Measurements from ENCODE around the gene GRIN2B. TPM values are rescaled to one million over a fixed set of nuclear protein-coding genes. Genes with fewer than 3 reads are reported as not detected.

The GRIN2B gene
- total and polyA plus RNA-seq, 2 donors (not counting 1 experiment from before 2014, with no cell fraction given), result under 0.01 TPM; not detected in 1

DNA sequence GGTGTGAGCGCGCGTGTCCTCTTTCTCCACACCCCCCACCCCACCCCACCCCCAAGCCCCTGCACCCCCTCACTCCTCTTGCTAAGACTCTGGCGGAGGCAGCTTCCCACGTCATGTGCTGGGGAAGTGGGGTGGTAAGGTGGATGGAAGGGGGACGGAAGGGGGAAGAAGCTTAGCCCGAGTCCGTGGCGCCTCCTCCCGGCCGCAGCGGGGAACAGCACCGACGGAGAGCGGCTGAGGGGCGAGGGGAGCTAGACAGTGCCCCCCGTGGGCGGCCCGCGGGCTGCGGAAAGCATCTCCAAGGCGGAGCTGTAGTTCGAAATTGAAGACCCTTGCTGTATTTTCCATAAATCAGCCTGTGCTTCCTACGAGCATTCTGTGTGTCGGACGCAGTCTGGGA lies 588 bp upstream of the GRIN2B start:
- H2AFZ ChIP-seq (ENCODE audit: low read length), result no peak overlapping the region
- TF ChIP-seq, protein P1, sequence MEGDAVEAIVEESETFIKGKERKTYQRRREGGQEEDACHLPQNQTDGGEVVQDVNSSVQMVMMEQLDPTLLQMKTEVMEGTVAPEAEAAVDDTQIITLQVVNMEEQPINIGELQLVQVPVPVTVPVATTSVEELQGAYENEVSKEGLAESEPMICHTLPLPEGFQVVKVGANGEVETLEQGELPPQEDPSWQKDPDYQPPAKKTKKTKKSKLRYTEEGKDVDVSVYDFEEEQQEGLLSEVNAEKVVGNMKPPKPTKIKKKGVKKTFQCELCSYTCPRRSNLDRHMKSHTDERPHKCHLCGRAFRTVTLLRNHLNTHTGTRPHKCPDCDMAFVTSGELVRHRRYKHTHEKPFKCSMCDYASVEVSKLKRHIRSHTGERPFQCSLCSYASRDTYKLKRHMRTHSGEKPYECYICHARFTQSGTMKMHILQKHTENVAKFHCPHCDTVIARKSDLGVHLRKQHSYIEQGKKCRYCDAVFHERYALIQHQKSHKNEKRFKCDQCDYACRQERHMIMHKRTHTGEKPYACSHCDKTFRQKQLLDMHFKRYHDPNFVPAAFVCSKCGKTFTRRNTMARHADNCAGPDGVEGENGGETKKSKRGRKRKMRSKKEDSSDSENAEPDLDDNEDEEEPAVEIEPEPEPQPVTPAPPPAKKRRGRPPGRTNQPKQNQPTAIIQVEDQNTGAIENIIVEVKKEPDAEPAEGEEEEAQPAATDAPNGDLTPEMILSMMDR (conservative IDR thresholded peaks at IDR 0.05 in 1 of 2, IDR thresholded peaks at IDR 0.05 in 1 of 2; ENCODE audit: low read depth in 1 of 2, low read length in 2 of 2), result peak in 1 of 2 donors; percentile 0
- no peak for TF ChIP-seq EZH2 (IDR thresholded peaks at IDR 0.05; ENCODE audit: low read length, missing control alignments)
- H3K27me3 ChIP-seq (ENCODE audit: control insufficient read depth, insufficient read depth, low read length), result peaks cover 9% of the 10 kb centered on the region
- no peaks in the 10 kb centered on the region for H3K4me1 ChIP-seq (ENCODE audit: control insufficient read depth, extremely low read depth, insufficient read depth, low read length)
- H4K20me1 ChIP-seq (ENCODE audit: control insufficient read depth, extremely low read depth, insufficient read depth, low read length), result no peaks in the 10 kb centered on the region
- H3K27ac ChIP-seq (ENCODE audit: insufficient read depth, low read length), result no peak overlapping the region
- H3K9ac ChIP-seq (ENCODE audit: insufficient read depth, low read length), result no peak overlapping the region
- DNase-seq (ENCODE audit: low read depth in 2 of 2), result no peak
- H3K4me2 ChIP-seq (ENCODE audit: extremely low read depth, insufficient read depth, low read length), result no peak overlapping the region
- no peaks in the 10 kb centered on the region for H3K79me2 ChIP-seq (ENCODE audit: control insufficient read depth, insufficient read depth, low read length)
- no peaks in the 10 kb centered on the region for H3K36me3 ChIP-seq (ENCODE audit: control insufficient read depth, insufficient read depth, low read length)
- no peak overlapping the region for H3K4me3 ChIP-seq (replicated peaks in 1 of 4; ENCODE audit: control extremely low read depth in 1 of 4, insufficient read depth in 1 of 4, low read depth in 3 of 4, low read length in 4 of 4)
- no peaks in the 10 kb centered on the region for H3K9me3 ChIP-seq (ENCODE audit: control insufficient read depth, insufficient read depth, low read depth, low read length)

DNA sequence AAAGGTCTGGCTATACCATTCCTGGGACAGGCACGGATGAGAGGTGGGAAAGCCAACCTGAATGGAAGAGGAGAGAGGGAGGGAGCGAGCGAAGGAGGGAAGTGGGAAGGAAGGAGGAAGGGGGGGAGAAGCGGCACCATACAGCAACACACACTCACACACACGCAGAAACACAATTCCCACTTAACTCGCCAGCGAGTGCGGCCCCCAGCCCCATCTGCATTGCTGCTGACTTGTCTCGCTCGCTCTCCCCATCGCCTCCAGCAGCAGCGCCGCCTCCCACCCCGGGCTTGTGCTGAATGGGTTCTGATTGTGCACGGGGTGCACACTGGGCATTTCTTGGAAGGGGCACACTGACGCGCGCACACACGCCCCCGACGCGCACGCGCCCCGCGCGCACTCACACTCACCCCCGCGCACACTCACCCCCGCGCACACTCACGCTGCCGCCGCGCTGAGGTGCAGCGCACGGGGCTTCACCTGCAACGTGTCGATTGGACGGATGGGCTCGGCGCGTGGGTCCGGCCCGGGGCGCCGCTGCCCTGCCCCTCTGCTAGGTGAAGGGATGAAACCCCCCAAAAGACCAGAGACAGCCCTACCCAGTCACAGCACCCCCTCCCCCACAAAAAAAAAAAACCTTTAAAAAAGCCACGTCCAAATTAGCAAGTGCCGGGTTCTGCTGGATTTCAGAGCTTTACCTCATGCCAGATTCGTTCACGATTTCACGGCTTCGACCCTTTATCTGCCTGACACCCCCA lies 685 bp downstream of the GRIN2B start:
- Histone ChIP-seq H4K20me1 (ENCODE audit: control insufficient read depth, extremely low read depth, insufficient read depth, low read length) (no peaks in the 10 kb centered on the region), H3K9ac (ENCODE audit: insufficient read depth, low read length) (no peak overlapping the region), H3K36me3 (ENCODE audit: control insufficient read depth, insufficient read depth, low read length) (no peaks in the 10 kb centered on the region), H3K79me2 (ENCODE audit: control insufficient read depth, insufficient read depth, low read length) (no peaks in the 10 kb centered on the region), H3K9me3 (ENCODE audit: control insufficient read depth, insufficient read depth, low read depth, low read length) (no peaks in the 10 kb centered on the region), H3K4me3 (replicated peaks in 1 of 4; ENCODE audit: control extremely low read depth in 1 of 4, insufficient read depth in 1 of 4, low read depth in 3 of 4, low read length in 4 of 4) (peak overlapping the region in 1 of 4 experiments; percentile 16), H3K27me3 (ENCODE audit: control insufficient read depth, insufficient read depth, low read length) (peaks cover 9% of the 10 kb centered on the region), H3K4me1 (ENCODE audit: control insufficient read depth, extremely low read depth, insufficient read depth, low read length) (no peaks in the 10 kb centered on the region), H3K27ac (ENCODE audit: insufficient read depth, low read length) (no peak overlapping the region), H3K4me2 (ENCODE audit: extremely low read depth, insufficient read depth, low read length) (no peak overlapping the region), H2AFZ (ENCODE audit: low read length) (no peak overlapping the region)
- TF ChIP-seq EZH2 (IDR thresholded peaks at IDR 0.05; ENCODE audit: low read length, missing control alignments), result peak; percentile 33
- TF ChIP-seq, protein P1 (conservative IDR thresholded peaks at IDR 0.05 in 1 of 2, IDR thresholded peaks at IDR 0.05 in 1 of 2; ENCODE audit: low read depth in 1 of 2, low read length in 2 of 2), result no peak
- DNase-seq (ENCODE audit: low read depth in 2 of 2), result no peak

DNA sequence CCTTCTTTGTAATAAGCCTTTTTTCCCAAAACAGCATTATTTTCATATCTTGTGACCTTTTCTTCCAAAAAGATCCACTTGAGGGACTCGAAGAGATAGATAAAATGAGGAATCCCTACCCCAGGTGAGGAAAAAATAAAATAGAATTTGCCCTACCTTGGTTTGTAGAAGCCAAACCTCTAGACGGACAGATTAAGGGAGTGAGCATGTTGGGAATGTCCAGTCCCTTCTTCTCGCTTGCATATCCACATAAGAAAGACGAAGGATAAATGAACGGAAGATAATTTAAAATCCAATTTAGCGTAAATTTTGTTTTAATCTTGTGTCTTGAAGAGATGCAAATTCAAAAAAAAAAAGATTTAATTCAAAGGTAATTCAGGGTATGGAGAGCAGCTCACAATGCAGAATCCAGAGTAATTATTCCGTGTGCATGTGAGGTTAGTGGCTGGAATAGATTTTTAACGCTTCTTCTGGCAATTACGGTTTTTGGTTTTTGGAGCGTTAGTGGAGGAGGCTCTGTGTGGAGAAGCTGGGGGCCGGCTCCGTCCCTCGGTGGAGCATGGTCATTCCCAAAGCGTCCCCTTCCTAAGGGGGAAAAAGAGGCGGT lies 1.5 kb downstream of the GRIN2B start:
- no peak overlapping the region for H3K27ac ChIP-seq (ENCODE audit: insufficient read depth, low read length)
- no peak overlapping the region for H3K4me3 ChIP-seq (replicated peaks in 1 of 4; ENCODE audit: control extremely low read depth in 1 of 4, insufficient read depth in 1 of 4, low read depth in 3 of 4, low read length in 4 of 4)
- H3K9ac ChIP-seq (ENCODE audit: insufficient read depth, low read length), result no peak overlapping the region
- no peaks in the 10 kb centered on the region for H4K20me1 ChIP-seq (ENCODE audit: control insufficient read depth, extremely low read depth, insufficient read depth, low read length)
- H3K4me2 ChIP-seq (ENCODE audit: extremely low read depth, insufficient read depth, low read length), result no peak overlapping the region
- no peak overlapping the region for H2AFZ ChIP-seq (ENCODE audit: low read length)
- TF ChIP-seq EZH2 (IDR thresholded peaks at IDR 0.05; ENCODE audit: low read length, missing control alignments), result no peak
- TF ChIP-seq, protein P1 (conservative IDR thresholded peaks at IDR 0.05 in 1 of 2, IDR thresholded peaks at IDR 0.05 in 1 of 2; ENCODE audit: low read depth in 1 of 2, low read length in 2 of 2), result no peak
- no peaks in the 10 kb centered on the region for H3K4me1 ChIP-seq (ENCODE audit: control insufficient read depth, extremely low read depth, insufficient read depth, low read length)
- H3K9me3 ChIP-seq (ENCODE audit: control insufficient read depth, insufficient read depth, low read depth, low read length), result no peaks in the 10 kb centered on the region
- peaks cover 9% of the 10 kb centered on the region for H3K27me3 ChIP-seq (ENCODE audit: control insufficient read depth, insufficient read depth, low read length)
- no peaks in the 10 kb centered on the region for H3K36me3 ChIP-seq (ENCODE audit: control insufficient read depth, insufficient read depth, low read length)
- no peaks in the 10 kb centered on the region for H3K79me2 ChIP-seq (ENCODE audit: control insufficient read depth, insufficient read depth, low read length)
- no peak for DNase-seq (ENCODE audit: low read depth in 2 of 2)

Data from fibroblast of lung (primary cell).